ENCODE data around the gene AFAP1.

Gene AFAP1

DNA sequence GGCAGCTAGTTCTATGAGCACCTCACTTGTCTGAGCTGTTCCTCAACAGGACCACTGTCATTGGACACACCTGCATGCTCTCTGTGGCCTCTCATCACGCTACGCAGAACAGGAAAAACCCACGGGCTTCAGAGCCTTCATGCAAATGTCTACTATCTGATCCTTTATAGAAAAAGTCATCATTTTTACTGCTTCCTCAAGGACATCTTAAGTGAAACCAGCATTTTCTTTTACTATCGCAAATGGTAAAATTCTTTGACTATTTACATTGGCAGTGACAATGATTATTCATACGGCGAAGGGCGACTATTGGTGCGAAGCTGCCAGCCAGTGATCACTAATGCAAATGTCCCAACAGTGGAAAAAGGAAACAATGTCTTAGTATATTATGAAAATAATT is 147.0 kb downstream of the AFAP1 start:
- in situ Hi-C loops (cut with MboI; ENCODE audit: low sequenced_read_pairs, unreplicated experiment) = no loop called here
- no peak for DNase-seq (ENCODE audit: low spot score)
- no peak for TF ChIP-seq CTCF (IDR thresholded peaks at IDR 0.05; ENCODE audit: borderline replicate concordance, control extremely low read depth, extremely low read depth, insufficient read depth, missing control alignments)

- in situ Hi-C loops (cut with MboI; ENCODE audit: low sequenced_read_pairs, unreplicated experiment) = no loop called here
- TF ChIP-seq CTCF (IDR thresholded peaks at IDR 0.05; ENCODE audit: borderline replicate concordance, control extremely low read depth, extremely low read depth, insufficient read depth, missing control alignments) = no peak
- no peak for DNase-seq (ENCODE audit: low spot score)
Observed at GRCh38 chr4:7790999-7791398, 148.7 kb downstream of the AFAP1 start.

DNA sequence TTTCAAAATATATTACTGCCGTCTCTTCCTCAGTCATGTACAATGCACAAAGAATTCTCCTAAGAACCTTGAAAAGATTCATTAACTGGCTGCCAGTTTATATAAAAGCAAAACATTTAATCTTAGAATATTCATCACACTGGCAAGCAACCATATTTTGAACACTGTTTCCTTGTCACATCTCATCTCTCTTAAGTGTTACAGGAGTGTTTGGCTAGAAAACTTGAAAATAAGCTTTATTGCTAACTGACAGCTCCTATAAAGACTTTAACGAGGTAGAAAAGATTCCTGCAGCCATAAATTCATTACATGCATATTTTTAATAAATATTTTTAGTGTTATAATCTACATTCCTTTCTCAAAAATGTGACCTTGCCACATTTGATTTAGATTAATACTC is 149.6 kb downstream of the AFAP1 start:
- DNase-seq (ENCODE audit: low spot score) = no peak
- no peak for TF ChIP-seq CTCF (IDR thresholded peaks at IDR 0.05; ENCODE audit: borderline replicate concordance, control extremely low read depth, extremely low read depth, insufficient read depth, missing control alignments)
- in situ Hi-C loops (cut with MboI; ENCODE audit: low sequenced_read_pairs, unreplicated experiment) = no loop called here

DNA sequence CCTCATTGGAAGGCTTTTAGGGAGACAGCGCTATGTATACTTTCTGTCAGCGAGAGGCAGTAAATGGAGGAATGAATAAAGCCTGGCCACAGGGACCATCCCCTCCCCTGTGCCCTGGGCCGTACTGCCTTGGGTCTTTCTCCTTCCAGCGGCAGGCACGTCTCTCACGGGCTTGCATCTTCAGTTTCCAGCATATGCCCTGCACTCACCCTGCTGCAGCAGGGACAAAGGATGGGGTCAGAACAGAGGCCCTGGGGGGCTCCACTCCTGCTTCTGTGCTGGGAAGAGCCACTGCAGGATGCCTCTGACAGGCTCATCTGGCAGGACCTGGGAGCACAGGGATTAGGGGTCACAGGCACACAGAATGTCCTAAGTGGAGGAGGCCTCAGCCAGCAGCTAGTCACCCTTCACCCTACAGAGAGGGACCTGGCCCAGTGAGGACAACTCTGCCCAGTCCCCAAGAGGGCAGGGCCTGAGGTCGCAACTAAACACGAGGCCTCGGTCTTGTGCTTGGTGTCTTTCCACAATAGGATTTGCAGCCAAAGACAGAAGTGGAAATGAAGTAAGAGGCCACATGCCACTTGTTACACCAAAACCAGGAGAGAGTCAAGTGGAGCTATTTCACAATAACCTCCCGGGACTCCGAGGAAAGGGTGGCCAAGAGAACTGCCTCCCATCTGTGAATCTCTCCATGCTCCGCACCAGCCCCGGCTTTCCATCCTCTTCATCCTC is 150.8 kb downstream of the AFAP1 start:
- no peak for TF ChIP-seq CTCF (IDR thresholded peaks at IDR 0.05; ENCODE audit: borderline replicate concordance, control extremely low read depth, extremely low read depth, insufficient read depth, missing control alignments)
- no peak for DNase-seq (ENCODE audit: low spot score)
- in situ Hi-C loops (cut with MboI; ENCODE audit: low sequenced_read_pairs, unreplicated experiment) = no loop called here

DNA sequence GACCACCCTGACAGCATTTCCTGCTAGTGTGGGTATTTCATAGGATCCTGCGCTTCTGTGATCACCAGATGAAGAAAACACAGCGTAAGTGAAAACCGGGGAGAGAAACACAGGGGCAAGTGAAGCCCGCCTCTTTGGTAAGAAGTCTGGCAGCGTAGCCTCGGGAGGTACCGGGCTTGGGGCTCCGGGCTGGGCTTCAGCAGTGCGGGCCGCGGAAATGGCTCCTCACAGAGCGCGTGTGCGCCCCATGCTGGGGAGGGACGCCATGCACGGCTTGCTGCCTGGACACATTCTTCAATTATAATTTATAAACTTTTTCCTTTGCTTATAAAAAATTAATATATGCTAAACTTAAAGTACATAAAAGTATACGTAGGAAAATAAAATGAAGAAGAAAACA is 151.5 kb downstream of the AFAP1 start:
- in situ Hi-C loops (cut with MboI; ENCODE audit: low sequenced_read_pairs, unreplicated experiment) = no loop called here
- no peak for DNase-seq (ENCODE audit: low spot score)

DNA sequence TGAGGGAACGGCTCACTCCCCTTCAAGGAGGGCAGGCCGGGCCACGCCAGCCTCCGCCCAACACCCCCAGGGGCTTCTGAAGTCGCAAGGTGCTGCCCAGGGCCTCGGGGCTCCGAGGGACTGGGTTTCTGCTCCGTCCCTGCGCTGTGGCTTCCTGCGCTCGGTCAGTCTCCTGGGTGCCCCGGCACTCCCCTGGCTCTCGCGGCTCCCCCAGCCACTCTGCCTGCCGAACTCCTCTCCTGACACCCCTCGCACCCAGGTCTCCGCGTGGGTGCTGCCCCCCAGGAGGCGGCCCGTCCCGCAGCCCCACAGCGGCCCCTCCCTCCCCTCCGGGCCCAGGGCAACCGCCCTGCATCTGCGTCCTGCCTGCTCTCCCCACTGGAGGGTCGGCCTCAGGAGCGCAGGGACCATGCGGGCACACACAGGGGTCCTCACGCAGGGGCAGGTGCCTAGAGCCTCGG is 151.9 kb downstream of the AFAP1 start:
- no peak for DNase-seq (ENCODE audit: low spot score)
- no peak for TF ChIP-seq CTCF (IDR thresholded peaks at IDR 0.05; ENCODE audit: borderline replicate concordance, control extremely low read depth, extremely low read depth, insufficient read depth, missing control alignments)
- in situ Hi-C loops (cut with MboI; ENCODE audit: low sequenced_read_pairs, unreplicated experiment) = no loop called here

More for the DNA sequence above, 151.5 kb downstream of the AFAP1 start:
- TF ChIP-seq CTCF (IDR thresholded peaks at IDR 0.05; ENCODE audit: borderline replicate concordance, control extremely low read depth, extremely low read depth, insufficient read depth, missing control alignments) = no peak
